HepG2 (cell line): ENCODE measurements around the gene CHPF. TPM values are rescaled to one million over a fixed set of nuclear protein-coding genes. Genes with fewer than 3 reads are reported as not detected.

Source experiments
- MBD4 ChIP-seq: IDR thresholded peaks from 2 replicates; pipeline ENCODE4 v1.6.1; 2012; ENCODE audit warnings: low read length, inconsistent platforms, borderline replicate concordance
- MZF1 ChIP-seq: sonication (generic); formaldehyde crosslinking; IDR thresholded peaks from 2 replicates; pipeline ENCODE4 v1.8.1; 2023; ENCODE audit warnings: mild to moderate bottlenecking, missing genetic modification reagents, borderline replicate concordance
- POLR2AphosphoS2 ChIP-seq: IDR thresholded peaks from 2 replicates; pipeline ENCODE4 v1.6.1; 2011; ENCODE audit warnings: low read depth, low read length, improper control_type of control experiment
- PRPF4 ChIP-seq: fragments of 200-400 bp; formaldehyde crosslinking; IDR thresholded peaks from 2 replicates; pipeline ENCODE4 v1.6.1; 2016; ENCODE audit warnings: low read length, low read depth; ENCODE audit not compliant: poor library complexity, severe bottlenecking
- PTBP1 ChIP-seq: fragments of 200-400 bp; formaldehyde crosslinking; IDR thresholded peaks from 2 replicates; pipeline ENCODE4 v1.6.1; 2018; ENCODE audit warnings: low read length, low read depth; ENCODE audit not compliant: poor library complexity, severe bottlenecking
- RFXAP ChIP-seq: sonication (generic); formaldehyde crosslinking; IDR thresholded peaks from 2 replicates; pipeline ENCODE4 v1.4.0; 2020; ENCODE audit warnings: missing genetic modification reagents, borderline replicate concordance
- SP1 ChIP-seq, 2 experiments: fragments of 450-650 bp in 1 of 2; sonication (generic) in 1 of 2; formaldehyde crosslinking in 1 of 2; IDR thresholded peaks; 2 replicates each; pipeline versions ENCODE4 v1.4.0 to v1.6.1; 2016 to 2020; ENCODE audit warnings: missing genetic modification reagents in 1 of 2
- SRSF1 ChIP-seq: fragments of 200-400 bp; formaldehyde crosslinking; optimal IDR thresholded peaks from 2 replicates; pipeline ENCODE3; 2017; ENCODE audit warnings: mild to moderate bottlenecking, low read depth, low read length, moderate library complexity
- TGIF2 ChIP-seq: IDR thresholded peaks from 2 replicates; pipeline ENCODE4 v1.6.1; 2016; ENCODE audit warnings: control low read depth, missing compliant biosample characterization
- TP53 ChIP-seq: sonication (generic); formaldehyde crosslinking; conservative IDR thresholded peaks from 2 replicates; pipeline ENCODE4 v1.4.0; 2020; ENCODE audit warnings: missing genetic modification reagents
- U2AF1 ChIP-seq: fragments of 200-400 bp; formaldehyde crosslinking; optimal IDR thresholded peaks from 2 replicates; pipeline ENCODE3; 2017; ENCODE audit warnings: mild to moderate bottlenecking, low read depth, low read length
- WIZ ChIP-seq: sonication (generic); formaldehyde crosslinking; IDR thresholded peaks from 2 replicates; pipeline ENCODE4 v1.5.1; 2020; ENCODE audit warnings: mild to moderate bottlenecking, missing genetic modification reagents
- ZBTB25 ChIP-seq: IDR thresholded peaks from 2 replicates; pipeline ENCODE4 v1.6.1; 2018; ENCODE audit warnings: missing genetic modification reagents
- ZBTB7B ChIP-seq: sonication (generic); formaldehyde crosslinking; IDR thresholded peaks from 2 replicates; pipeline ENCODE4 v1.4.0; 2020; ENCODE audit warnings: missing genetic modification reagents
- ZMYM2 ChIP-seq: sonication (generic); formaldehyde crosslinking; IDR thresholded peaks from 2 replicates; pipeline ENCODE4 v1.8.0; 2022; ENCODE audit warnings: mild to moderate bottlenecking, missing genetic modification reagents
- ZNF253 ChIP-seq: sonication (generic); formaldehyde crosslinking; IDR thresholded peaks from 2 replicates; pipeline ENCODE4 v1.8.0; 2022; ENCODE audit warnings: mild to moderate bottlenecking, missing genetic modification reagents, borderline replicate concordance
- ZNF263 ChIP-seq: sonication (generic); formaldehyde crosslinking; IDR thresholded peaks from 2 replicates; pipeline ENCODE4 v1.4.0; 2020; ENCODE audit warnings: missing genetic modification reagents
- ZNF296 ChIP-seq: sonication (generic); formaldehyde crosslinking; conservative IDR thresholded peaks from 2 replicates; pipeline ENCODE4 v1.5.0; 2020; ENCODE audit warnings: mild to moderate bottlenecking, missing genetic modification reagents
- ZNF572 ChIP-seq: sonication (generic); formaldehyde crosslinking; IDR thresholded peaks from 2 replicates; pipeline ENCODE4 v1.5.1; 2020; ENCODE audit warnings: mild to moderate bottlenecking, missing genetic modification reagents
- ZNF691 ChIP-seq: sonication (generic); formaldehyde crosslinking; IDR thresholded peaks from 2 replicates; pipeline ENCODE4 v1.4.0; 2020; ENCODE audit warnings: missing genetic modification reagents, low read depth, mild to moderate bottlenecking, borderline replicate concordance
- ZNF776 ChIP-seq: sonication (generic); formaldehyde crosslinking; IDR thresholded peaks from 2 replicates; pipeline ENCODE4 v1.4.0; 2020; ENCODE audit warnings: mild to moderate bottlenecking, missing genetic modification reagents
- polyA plus RNA-seq, 8 experiments: library from polyadenylated mRNA; depleted of rRNA in 3 of 8; stranded (reverse) in 7 of 8; unstranded in 1 of 8; fragments of >200 nt; fragmentation: Illumina TruSeq in 4 of 8; extraction: Trizol in 4 of 8; gene quantifications; 2 replicates each; pipeline versions ENCODE4 v1.2.1 to v1.2.3, GENCODE V29; 2011 to 2016; ENCODE audit warnings: low read depth in 4 of 8, missing spikeins in 1 of 8, mixed read lengths in 1 of 8; ENCODE audit not compliant: insufficient read depth in 1 of 8
- total RNA-seq, 5 experiments: library from RNA; depleted of rRNA; stranded (reverse); fragments of >200 nt; fragmentation: Illumina TruSeq; extraction: Trizol; gene quantifications; 2 replicates each; pipeline ENCODE4 v1.2.3, GENCODE V29; 2016; ENCODE audit warnings: low read depth in 1 of 5
- TF ChIP-seq, protein P1 (sequence below): sonication (generic); formaldehyde crosslinking; IDR thresholded peaks from 2 replicates; pipeline ENCODE4 v1.4.0; 2020; ENCODE audit warnings: mild to moderate bottlenecking, missing genetic modification reagents
- TF ChIP-seq, protein P2 (sequence below): IDR thresholded peaks from 2 replicates; pipeline ENCODE4 v1.6.1; 2016; ENCODE audit warnings: missing compliant biosample characterization, missing genetic modification reagents, borderline replicate concordance
- TF ChIP-seq, protein P3 (sequence below): sonication (generic); formaldehyde crosslinking; IDR thresholded peaks from 2 replicates; pipeline ENCODE4 v1.9.0; 2021; ENCODE audit warnings: missing genetic modification reagents, borderline replicate concordance

The CHPF gene
- total and polyA plus RNA-seq, 2 of the 13 experiments (the other 11 are each of a cell fraction or from before 2014, with no cell fraction given) = 79.6 to 111 TPM

- TF ChIP-seq ZNF691 (peak; percentile 96; the same call in 1 of the 2 replicates), RFXAP (CRISPR knock-in tag) (peak; percentile 69; the same call in 1 of the 2 replicates), ZBTB7B (CRISPR knock-in tag) (peak; percentile 82; the same call in 1 of the 2 replicates), TGIF2 (CRISPR knock-in tag) (peak; percentile 42; the same call in 1 of the 2 replicates), PRPF4 (peak; percentile 79), ZNF253 (no peak), U2AF1 (peak; percentile 29), MBD4 (no peak), ZMYM2 (no peak), POLR2AphosphoS2 (no peak), ZNF263 (0 out of 2 replicates have a peak, but pooled peaks have one; percentile 43), ZNF776 (CRISPR knock-in tag) (peak; percentile 58; the same call in 1 of the 2 replicates), SRSF1 (no peak), WIZ (CRISPR knock-in tag) (peak; percentile 57; the same call in 1 of the 2 replicates), PTBP1 (no peak), ZNF296 (CRISPR knock-in tag) (no peak), ZNF572 (0 out of 2 replicates have a peak, but pooled peaks have one; percentile 30), TP53 (no peak), SP1 (IDR thresholded peaks at IDR 0.05) (no peak), SP1 (CRISPR knock-in tag; IDR thresholded peaks at IDR 0.05) (peak; percentile 45), ZBTB25 (peak; percentile 48; the same call in 1 of the 2 replicates), MZF1 (CRISPR knock-in tag) (no peak)
- TF ChIP-seq, protein P1, sequence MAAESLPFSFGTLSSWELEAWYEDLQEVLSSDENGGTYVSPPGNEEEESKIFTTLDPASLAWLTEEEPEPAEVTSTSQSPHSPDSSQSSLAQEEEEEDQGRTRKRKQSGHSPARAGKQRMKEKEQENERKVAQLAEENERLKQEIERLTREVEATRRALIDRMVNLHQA = no peak
- TF ChIP-seq, protein P2, sequence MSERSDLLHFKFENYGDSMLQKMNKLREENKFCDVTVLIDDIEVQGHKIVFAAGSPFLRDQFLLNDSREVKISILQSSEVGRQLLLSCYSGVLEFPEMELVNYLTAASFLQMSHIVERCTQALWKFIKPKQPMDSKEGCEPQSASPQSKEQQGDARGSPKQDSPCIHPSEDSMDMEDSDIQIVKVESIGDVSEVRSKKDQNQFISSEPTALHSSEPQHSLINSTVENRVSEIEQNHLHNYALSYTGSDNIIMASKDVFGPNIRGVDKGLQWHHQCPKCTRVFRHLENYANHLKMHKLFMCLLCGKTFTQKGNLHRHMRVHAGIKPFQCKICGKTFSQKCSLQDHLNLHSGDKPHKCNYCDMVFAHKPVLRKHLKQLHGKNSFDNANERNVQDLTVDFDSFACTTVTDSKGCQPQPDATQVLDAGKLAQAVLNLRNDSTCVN (CRISPR knock-in tag) = peak; percentile 72; the same call in 1 of the 2 replicates
- TF ChIP-seq, protein P3, sequence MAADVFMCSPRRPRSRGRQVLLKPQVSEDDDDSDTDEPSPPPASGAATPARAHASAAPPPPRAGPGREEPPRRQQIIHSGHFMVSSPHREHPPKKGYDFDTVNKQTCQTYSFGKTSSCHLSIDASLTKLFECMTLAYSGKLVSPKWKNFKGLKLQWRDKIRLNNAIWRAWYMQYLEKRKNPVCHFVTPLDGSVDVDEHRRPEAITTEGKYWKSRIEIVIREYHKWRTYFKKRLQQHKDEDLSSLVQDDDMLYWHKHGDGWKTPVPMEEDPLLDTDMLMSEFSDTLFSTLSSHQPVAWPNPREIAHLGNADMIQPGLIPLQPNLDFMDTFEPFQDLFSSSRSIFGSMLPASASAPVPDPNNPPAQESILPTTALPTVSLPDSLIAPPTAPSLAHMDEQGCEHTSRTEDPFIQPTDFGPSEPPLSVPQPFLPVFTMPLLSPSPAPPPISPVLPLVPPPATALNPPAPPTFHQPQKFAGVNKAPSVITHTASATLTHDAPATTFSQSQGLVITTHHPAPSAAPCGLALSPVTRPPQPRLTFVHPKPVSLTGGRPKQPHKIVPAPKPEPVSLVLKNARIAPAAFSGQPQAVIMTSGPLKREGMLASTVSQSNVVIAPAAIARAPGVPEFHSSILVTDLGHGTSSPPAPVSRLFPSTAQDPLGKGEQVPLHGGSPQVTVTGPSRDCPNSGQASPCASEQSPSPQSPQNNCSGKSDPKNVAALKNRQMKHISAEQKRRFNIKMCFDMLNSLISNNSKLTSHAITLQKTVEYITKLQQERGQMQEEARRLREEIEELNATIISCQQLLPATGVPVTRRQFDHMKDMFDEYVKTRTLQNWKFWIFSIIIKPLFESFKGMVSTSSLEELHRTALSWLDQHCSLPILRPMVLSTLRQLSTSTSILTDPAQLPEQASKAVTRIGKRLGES (CRISPR knock-in tag) = no peak
These were observed 1.9 kb downstream of the CHPF start (continued) for GRCh38 chr2:219541611-219542180.
